HG02623 (cell line): Measurements from ENCODE around the gene NCF4.

ENCODE experiments used
- ATAC-seq: cut with Tn5 transposase; IDR thresholded peaks from one replicate; pipeline ENCODE4 v1.9.1; 2021; ENCODE audit warnings: moderate library complexity; ENCODE audit not compliant: unreplicated experiment

NCF4 gene

DNA sequence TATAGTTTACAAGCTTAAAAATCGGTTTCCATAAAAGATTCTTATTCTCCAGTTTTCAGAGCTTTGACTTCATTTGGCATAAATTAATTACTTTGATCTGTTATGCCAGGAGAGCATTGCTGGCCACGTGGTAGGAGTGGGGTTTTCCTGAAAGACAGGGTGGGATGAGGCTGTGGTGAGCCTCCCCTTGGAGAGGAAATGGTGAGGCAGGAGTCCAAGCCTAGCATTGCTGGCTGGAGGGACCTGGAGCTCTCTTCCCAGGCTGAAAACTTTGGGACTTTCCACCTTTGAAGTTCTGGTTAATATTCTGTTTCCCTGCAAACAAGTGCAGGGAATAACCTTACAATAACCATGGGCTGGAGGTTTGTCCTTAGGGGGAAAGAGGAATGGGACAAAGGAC, 31.5 kb downstream of the NCF4 start:
- ATAC-seq, result no peak

DNA sequence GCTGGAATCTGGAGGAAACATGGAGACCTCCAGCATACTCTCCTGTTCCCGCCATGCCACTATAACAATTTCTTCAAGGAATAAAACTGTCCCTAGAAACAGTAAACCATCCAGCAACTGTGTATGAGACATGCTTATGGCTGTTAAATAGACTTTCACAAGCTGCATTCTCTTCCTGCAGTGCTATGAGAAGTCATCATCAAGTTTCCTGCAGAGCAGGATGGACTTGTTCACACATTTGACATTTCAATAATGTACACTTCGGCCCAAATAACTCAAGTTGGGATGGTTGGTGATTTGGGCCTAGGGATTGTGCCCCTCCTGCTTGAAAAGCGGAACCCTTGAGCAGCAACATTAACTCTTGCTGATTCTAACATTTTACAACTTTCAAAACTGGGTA, 32.5 kb downstream of the NCF4 start:
- ATAC-seq, result no peak

DNA sequence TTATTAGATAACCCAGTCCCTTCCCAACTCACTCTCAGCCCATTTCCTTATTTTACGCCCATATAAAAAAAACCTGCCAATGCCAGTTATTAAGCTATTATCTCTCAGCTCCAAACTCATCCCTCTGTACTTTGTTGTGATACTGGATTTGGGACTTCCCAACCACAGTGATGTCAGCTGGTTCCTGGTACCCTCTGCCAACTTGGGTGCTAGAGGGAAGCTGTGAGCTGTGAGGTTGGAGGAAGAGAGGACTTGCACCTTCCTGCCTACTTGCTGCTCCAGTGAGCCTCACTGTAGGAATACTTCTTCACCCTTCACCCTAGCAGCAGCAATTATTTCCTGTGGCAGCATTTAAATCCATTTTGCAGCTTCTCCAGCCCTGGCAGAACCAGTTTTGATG, 33.5 kb downstream of the NCF4 start:
- ATAC-seq, result no peak

DNA sequence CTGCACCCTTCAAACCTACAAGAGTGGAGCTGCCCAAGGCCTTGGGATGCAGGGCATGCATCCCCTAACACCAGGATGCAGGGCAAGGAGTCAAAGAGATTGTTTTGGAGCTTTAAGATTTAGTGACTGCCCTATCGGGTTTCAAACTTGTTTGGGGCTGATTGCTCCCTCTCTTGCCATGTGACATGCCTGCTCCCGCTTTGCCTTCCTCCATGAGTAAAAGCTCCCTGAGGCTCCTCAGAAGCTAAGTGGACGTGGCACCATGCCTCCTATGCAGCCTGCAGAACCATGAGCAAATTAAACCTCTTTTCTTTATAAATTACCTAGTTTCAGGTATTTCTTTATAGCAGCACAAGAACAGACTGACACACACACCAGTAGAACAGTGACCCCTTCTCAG, 36.8 kb downstream of the NCF4 start:
- ATAC-seq, result no peak

DNA sequence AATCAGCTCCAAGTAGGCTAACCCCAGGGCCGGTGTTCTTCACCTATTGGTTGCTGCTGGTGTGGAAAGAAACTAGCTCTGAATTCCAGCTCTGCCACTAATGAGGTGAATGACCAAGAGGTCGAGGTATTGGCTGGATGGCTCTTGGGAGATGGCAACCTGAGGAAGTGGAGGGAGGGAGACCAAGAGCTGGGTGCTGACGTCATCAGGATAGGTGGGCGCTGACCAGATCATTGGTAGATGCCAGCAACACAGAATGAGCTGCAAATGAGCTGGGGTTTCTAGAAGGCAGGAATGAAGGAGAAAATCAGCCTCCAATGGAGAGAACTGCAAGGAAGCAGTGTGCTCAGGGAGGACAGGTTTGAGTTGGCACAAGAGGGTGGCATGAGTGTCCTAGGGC, 37.9 kb downstream of the NCF4 start:
- no peak for ATAC-seq

DNA sequence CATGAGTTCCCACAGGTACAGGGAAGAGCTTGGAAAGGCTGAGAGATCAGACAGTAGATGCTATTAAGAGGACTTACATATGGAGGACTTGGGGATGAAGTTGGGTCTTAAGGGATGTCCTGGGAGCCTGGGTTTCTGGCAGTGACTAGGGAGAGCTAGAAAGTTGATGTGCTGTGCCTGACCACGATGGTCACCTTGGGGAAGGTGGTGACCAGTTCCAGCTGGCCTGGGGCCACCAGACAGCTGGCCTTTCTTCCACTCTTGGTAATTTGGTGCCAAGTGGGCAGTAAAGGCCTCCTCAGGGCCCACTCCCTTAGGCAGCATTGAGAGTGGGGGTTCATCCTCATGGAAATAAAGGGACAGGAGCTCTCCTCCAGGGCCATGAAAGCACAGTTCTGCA, 38.7 kb downstream of the NCF4 start:
- ATAC-seq, result no peak

DNA sequence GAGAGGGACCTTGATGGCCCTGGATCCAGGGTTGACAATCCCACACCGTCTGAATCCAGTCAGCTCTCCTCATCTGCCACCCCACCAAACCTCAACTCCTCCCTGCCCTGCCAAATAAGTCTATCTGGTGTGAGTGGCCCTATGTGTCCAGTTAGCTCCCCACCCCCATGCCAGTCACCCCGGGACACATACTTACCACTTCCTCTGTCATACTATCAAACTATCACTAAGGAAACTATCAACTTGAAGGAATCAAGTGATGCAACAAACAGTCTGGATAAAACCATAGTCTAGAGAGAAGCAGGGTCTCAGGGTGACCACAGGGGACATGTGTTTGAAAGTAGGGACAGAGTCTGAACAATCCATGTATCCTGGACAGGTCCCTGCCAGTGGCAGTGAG, 39.4 kb downstream of the NCF4 start:
- no peak for ATAC-seq

DNA sequence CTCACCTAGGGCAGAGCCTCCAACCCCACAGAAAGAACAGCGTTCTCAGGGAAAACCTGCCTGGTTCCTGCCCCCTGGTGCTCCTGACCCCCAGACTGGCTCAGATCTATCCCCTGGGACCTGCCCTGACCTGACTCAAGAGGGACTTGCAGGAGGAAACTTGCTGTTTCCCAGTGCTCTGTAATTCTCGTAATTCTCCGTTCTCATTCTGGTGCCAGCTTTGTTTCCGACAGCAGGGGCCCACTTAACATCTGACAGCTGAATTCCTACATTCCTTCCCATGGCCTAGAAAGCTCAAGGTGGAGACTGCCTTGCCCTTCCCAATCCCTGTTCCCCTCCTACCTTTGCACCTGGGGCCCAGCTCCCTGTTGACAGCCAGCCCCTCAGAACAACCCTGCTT, 40.1 kb downstream of the NCF4 start:
- no peak for ATAC-seq

DNA sequence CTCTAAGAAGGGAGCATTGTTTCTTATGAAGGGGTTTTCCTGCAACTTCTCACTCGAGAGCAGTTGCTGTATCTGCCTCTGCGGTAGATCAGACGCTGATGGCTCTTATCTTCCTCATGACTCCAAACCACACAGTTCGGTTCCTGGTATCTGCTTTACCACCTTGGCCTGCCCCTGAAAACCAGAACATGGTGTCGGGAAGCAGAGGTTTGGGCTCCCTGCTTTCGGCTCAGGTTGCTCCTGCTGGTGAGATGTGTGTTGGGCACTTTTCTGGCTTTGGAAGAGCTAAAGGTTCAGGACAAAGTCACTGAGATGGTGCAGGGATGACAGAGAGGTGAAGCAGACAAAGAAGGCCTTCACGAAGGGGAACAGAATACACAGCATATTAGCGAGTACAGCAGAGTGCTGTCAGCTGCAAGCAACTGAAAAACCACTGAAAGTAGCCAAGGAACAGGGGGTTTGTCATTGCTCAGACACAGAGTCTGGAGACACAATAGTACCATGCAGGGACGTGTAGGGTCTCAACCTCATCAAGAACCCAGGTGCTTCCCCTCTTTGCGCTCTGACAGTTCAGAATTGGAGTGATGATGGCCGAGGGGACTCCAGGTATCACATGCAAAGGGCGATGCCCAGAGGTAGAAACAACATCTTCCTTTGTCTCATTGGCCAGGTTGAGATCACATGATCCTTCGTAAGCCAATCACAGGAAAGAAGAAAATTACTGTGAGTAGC, 40.8 kb downstream of the NCF4 start:
- ATAC-seq, result no peak

DNA sequence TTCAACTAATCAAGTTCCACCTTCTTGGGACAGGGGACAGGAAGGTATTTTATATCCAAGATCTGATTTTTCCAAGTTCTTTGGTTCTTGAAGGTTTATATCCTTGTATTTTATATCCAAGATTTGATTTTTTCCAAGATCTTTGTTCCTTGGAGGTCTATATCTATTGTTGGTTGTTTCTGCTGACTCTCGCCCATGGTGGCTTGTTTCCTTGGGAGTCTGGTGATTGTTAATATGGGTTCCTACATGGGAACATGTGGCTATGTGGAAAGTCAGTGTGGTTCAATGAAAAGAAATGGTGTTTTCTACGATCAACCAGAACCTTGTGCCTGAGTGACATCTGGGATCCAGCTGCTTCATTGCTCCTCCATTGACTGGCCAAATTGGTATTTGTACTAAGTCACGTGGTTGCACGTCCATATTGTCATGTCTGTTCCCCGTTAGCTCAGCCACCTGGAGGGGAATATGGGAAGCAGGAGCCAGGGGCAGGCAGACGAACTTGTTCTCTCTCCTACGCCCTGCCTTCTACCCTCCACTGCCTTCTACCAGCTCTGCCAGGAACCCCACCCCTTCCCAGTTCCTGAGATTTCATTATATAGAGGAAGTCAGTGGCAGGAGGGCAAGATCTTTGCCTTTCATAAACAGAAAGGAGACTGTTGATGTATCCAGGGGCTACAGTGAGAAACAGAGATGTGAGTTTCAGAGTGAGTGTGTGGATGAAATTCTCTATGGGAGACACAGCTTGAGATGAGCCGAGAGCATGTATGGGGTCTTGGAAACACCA, 41.5 kb downstream of the NCF4 start:
- ATAC-seq, result no peak

DNA sequence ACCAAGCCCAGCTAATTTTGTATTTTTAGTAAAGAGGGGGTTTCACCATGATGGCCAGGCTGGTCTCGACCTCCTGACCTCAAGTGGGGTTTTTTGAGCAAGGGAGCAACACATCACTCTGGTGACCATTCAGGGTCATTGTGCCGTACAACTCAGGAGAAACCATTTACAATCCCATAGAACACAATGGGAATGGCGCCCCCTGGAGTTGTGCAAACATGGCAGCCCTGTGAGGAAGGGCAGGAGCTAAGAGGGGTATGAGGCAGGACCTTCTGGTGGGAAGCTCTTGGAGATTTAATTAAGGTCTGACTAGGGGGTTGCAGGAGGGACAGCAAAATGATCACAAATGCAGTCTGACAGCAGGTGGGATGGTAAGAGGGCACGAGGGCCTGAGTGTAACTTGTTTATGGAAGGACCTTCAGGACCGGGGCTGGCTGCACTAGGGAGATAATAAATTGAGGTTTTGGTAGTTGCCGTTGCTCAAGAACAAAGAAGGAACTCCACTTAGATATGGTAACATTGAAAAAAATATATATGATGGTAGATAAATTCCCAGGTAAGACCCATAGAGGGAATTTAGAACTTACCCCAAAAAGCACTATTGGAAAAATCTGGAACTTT, 43.6 kb downstream of the NCF4 start:
- no peak for ATAC-seq

DNA sequence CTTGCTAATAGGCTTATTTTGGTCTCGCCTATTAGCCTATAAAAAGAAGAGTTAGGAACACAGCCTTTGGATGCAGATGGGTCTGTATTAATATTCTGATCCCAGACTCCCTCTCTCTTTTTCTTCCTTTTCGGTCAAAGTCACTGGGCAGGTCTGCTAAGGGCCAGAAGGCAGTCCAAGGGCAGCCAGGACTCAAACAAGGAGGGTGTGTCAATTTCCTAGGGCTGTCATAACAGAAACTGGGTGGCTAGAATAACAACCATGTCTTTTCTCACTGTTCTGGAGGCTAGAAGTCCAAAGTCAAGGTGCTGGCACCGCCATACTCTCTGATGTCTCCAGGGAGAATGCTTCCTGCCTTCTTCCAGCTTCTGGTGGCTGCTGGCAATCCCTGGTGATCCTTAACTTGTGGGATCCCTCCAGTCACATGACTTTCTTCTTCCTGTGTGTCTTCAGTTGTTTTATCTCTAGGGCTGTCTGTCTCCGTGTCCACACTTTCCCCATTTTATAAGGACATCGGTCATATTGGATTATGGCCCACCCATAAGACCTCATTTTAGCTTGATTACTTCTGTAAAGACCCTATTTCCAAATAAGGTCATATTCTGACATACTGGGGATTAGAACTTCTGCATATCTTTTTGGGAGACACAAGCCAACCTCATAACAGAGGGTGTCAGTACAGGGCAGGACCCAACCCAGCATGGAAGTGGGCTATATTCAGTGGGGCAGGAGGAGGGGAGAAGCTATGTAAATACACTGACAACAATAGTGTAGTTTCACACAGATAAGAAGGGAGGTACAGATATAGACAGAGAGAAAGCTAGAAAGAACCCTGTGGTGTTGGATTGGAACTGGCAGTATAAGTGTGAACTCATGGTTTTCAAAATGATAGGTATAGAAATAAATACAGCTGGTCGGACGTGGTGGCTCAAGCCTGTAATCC, 46.7 kb downstream of the NCF4 start:
- ATAC-seq, result no peak

DNA sequence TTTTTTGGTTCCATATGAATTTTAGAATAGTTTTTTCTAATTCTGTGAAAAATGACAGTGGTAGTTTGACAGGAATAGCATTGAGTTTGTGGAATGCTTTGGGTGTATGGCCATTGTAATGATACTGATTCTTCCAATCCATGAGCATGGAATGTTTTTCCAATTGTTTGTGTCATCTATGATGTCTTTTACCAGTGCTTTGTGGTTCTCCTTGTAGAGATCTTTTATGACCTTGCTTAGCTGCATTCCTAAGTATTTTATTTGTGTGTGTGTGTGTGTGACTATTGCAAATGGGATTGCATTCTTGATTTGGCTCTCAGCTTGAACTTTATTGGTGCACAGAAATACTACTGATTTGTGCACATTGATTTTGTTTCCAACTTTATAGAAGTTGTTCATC, 49.7 kb downstream of the NCF4 start:
- ATAC-seq, result no peak

DNA sequence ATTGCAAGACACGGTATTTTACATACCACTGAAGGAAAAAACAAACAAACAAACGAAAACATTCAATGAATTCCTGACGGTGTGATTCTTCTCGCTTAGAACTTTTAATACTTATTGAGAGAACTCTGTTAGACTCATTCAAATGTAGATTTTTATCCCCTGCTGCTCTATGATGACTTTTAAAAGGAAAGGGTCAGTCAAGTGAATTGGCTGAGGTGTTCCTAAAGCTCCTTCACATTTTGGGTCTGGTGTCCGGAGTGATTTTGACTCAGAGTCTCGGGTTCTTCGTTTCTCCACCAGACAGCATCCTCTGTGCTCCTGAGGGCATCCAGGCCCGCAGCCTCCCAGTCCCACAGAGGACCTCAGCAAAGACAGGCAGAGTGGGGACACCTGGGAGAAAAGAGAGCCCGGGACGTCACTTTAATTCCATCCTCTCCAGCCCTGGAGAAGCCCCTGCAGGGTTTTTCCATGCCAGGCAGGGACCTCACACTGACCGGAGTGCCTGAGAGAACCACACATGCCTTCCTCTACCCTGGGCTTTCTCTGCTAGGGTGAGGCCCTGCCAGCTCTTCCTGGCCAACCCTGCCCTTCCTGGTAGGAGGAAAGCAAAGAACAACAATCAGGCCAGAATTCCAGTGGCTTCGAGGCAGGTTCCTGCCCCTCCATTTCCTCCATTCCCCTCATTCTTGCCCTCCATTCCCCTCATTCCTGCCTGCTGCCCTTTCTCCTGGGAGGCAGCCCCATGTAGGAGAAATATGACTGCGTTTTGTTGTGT, 51.3 kb downstream of the NCF4 start:
- ATAC-seq, result no peak

DNA sequence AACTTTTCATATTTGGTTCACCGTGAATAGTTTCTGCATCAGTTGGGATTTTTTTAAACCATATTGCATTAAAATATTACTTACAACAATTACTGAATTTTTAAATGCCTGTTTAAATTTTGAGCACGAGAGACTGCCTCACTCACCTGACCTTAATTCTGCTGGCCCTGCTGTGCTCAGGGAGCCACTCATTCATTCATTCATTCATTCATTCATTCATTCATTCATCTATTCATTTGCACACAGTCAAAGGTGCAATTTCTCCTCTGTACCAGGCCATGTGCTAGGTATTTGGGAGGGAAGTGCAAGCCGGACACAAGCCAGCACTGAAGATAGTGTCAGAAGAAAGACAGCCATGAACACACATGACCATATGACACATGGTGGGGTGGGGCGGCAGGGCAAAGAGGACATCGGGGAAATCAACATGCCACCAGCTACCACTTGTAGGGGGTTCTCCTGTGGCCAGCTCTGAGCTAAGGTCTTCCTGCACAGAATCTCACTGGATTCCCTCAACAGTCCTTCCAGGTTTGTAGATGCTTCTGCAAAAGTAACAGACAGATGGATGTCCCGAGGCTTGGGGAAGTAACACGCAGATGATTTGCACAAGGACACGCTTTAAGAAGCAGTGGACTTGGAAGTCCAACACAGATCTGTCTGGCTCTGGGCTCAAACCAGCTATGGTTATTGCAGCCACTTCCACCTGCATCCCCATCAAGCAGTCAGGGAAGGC, 52.1 kb downstream of the NCF4 start:
- ATAC-seq, result no peak

DNA sequence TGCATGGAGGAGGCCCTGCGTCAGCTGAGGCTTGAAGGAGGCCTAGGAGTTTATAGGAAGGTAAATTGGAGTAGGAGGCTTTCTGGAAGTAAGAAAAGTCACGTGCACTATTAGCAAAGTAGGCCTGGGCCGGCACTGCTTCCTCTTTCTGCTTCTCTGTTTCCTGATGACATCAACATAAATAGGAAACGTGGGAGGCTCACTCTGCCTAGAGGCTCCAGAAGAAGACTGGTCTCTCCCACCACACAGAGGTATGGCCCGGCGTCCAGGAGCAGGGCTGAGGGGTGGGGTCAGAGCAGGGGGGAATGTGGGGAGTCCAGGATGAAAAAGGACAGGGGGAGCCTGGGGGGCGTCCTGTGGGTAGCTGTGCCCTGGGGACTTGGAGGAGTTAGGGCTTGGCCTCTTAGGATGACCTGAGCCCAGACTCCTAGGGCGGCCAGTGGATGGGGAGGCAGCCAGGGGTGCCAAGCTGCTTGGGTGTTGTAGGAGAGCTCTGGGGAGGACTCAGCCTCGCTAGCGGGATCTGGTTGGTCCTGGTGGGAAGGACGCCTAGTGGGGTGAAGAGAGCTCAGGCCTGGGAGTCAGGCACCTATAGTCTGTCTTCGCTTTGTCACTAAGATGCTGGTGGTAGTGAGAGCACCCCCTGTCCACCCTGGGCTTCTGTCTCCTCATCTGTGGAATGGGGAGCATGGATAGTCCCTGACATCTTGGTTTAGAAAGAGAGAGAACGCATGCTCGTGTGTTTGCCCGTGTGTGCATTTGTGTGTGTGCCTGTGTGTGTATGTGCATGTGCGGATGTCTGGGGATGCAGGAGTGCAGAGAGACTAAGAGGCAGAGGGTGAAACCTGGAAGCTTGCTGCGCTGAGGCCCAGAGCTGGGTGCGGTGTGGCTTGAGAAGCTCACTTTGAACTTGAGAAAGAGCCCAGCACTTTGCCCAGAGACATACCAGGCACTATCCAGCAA, 52.9 kb downstream of the NCF4 start, which contains the start of gene CSF2RB:
TSS of gene CSF2RB (plus strand) at position 202 of the 963 bp plus-strand sequence. CDS start 8,580 bp downstream, outside the sequence.
- ATAC-seq, result no peak

DNA sequence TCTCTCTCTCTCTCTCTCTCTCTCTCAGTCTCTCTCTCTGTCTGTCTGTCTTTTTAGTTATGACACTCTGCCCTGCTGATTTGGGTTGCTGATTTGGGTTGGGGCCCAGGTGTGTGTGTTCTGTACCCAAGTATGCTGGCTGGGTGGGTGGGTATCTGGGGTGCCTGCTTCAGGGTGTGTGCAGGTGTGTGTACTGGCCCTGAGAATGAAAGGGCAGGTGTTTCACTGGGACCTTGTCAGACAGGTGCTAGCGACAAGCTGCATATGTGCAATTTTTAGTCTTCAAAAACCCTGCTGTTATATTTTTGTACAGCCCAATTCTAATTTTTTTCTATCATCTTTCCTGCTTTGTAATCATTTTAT, 53.6 kb downstream of the NCF4 start:
- ATAC-seq, result no peak

DNA sequence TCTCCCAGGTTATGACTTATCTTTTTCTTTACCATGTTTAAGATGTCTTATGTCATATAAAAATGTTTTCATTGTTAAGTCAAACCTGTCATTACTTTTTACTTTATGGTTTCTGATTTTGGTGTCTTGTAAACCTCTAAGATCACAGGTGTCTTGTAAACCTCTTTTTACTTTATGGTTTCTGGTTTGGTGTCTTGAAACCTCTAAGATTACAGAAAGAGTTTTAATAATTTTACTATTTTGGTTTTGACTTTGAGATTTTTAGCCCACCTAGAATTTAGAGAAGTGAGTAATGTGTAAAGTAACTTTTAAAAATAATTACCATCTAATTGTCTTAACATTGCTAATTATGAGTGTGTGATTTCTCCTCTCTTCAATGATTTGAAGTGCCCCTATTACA, 55.2 kb downstream of the NCF4 start:
- ATAC-seq, result no peak
